Upper lobe of right lung (tissue), 1 donor: Measurements from ENCODE around the gene P3H3. TPM values are rescaled to one million over a fixed set of nuclear protein-coding genes. Genes with fewer than 3 reads are reported as not detected.

ENCODE experiments used
- ATAC-seq: fragments of 200-7000 bp; cut with Tn5 transposase; one replicate; pipeline ENCODE4 v1.9.1; 2020; ENCODE audit warnings: mild to moderate bottlenecking, moderate library complexity
- DNase-seq: peaks from one replicate; pipeline ENCODE4 v3.0.0-alpha.2; 2020
- H3K27ac ChIP-seq: fragments of 200-600 bp; one replicate; pipeline ENCODE4 v1.8.0; 2022
- H3K27me3 ChIP-seq: fragments of 200-600 bp; one replicate; pipeline ENCODE4 v1.8.0; 2022; ENCODE audit warnings: mild to moderate bottlenecking
- H3K36me3 ChIP-seq: fragments of 200-600 bp; one replicate; pipeline ENCODE4 v1.8.0; 2022
- H3K4me1 ChIP-seq: fragments of 200-600 bp; one replicate; pipeline ENCODE4 v1.8.0; 2022
- H3K4me3 ChIP-seq: fragments of 200-600 bp; one replicate; pipeline ENCODE4 v1.8.0; 2022; ENCODE audit warnings: mild to moderate bottlenecking
- H3K9me3 ChIP-seq: fragments of 200-600 bp; one replicate; pipeline ENCODE4 v1.8.0; 2022
- CTCF ChIP-seq: fragments of 200-600 bp; IDR thresholded peaks from one replicate; pipeline ENCODE4 v1.8.0; 2022; ENCODE audit warnings: antibody characterized with exemption
- intact Hi-C: fragments of 100-400 bp; cut with DNase I; formaldehyde crosslinking; loops from one replicate; pipeline ENCODE4 v1.11.0; 2022
- total RNA-seq: library from RNA; stranded (reverse); fragmentation: NEBNext Ultra II Directional; extraction: Animal tissue kit (Norgen Biotek cat#: 25700); gene quantifications from one replicate; pipeline ENCODE4 v1.2.1, GENCODE V29; 2021
- donor health status: DM: no; HTN: yes; CAD: no; lungs with severe emphysema.

Gene P3H3
- total RNA-seq, 1 donor from 2014 or later, result 9.7 TPM

DNA sequence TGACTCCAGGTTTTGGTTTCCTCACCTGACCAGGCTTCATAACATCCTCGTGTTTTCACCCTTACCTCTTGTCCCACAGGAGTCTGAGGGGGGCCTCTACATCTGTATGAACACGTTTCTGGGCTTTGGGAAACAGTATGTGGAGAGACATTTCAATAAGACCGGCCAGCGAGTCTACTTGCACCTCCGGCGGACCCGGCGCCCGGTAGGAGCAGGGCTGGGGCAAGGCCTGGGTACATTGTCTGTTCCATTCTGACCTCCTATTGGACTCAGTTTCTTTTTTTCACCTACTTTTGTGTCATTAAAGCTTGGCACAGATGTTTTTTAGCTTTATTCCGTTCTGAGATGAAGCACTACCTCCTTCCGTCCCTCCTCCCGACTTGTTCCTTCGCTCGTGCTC is 27.1 kb downstream of the P3H3 start:
- Histone ChIP-seq H3K27me3 (no peaks in the 10 kb centered on the region), H3K36me3 (peaks cover 56% of the 10 kb centered on the region), H3K27ac (no peak overlapping the region), H3K4me1 (peaks cover 9% of the 10 kb centered on the region), H3K4me3 (no peak overlapping the region), H3K9me3 (no peaks in the 10 kb centered on the region)
- no peak for ATAC-seq
- TF ChIP-seq CTCF, result no peak
- intact Hi-C loops, result no loop called here
- DNase-seq, result no peak

DNA sequence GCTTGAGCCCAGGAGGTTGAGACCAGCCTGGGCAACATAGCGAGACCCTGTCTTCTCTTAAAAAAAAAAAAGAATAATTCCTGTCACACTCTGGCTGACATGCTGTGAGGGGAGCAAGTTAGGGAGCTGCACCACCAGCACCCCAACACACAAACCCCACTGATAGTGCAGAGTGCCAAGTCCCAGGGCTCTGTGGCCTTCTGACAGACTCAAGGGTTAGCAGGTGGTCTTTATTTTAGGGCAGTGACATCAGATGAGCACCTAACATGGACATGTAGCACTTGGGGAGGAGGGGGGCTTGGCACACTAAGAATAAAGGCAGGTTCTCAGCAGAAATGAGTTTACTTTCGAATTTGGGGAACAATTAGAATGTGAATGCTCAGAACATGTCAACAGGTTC is 30.6 kb downstream of the P3H3 start:
- Histone ChIP-seq H3K4me3 (no peak overlapping the region), H3K9me3 (no peaks in the 10 kb centered on the region), H3K27ac (no peak overlapping the region), H3K4me1 (no peaks in the 10 kb centered on the region), H3K36me3 (peaks cover 90% of the 10 kb centered on the region), H3K27me3 (no peaks in the 10 kb centered on the region)
- no peak for TF ChIP-seq CTCF
- no peak for ATAC-seq
- no peak for DNase-seq
- intact Hi-C loops, result no loop called here

- TF ChIP-seq CTCF, result no peak
- no peak overlapping the region for H3K4me3 ChIP-seq
- no peak for DNase-seq
- intact Hi-C loops, result no loop called here
- H3K27me3 ChIP-seq, result no peaks in the 10 kb centered on the region
- no peak for ATAC-seq
- no peak overlapping the region for H3K27ac ChIP-seq
- H3K36me3 ChIP-seq, result peaks cover 96% of the 10 kb centered on the region
- no peaks in the 10 kb centered on the region for H3K4me1 ChIP-seq
- H3K9me3 ChIP-seq, result no peaks in the 10 kb centered on the region
Observed at GRCh38 chr12:6860116-6860515, 31.9 kb downstream of the P3H3 start.

DNA sequence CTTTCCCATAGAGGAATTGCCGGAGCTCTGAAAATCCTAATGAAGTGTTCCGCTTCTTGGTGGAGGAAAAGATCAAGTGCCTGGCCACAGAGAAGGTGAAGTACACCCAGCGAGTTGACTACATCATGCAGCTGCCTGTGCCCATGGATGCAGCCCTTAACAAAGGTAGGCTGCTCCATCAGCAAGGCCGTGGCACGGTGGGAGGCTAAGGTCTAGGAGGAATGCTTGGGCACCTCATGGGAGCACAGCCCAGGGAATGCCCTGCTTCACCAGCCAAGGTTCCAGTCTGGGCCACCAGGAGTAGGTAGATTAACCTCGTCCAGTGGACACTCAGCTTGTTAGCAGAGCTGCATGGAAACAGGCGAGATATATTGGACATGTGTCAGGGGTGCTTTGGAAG is 32.7 kb downstream of the P3H3 start:
- H3K27ac ChIP-seq, result no peak overlapping the region
- no peaks in the 10 kb centered on the region for H3K9me3 ChIP-seq
- H3K4me3 ChIP-seq, result no peak overlapping the region
- no peak for TF ChIP-seq CTCF
- no peak for DNase-seq
- peaks cover 90% of the 10 kb centered on the region for H3K36me3 ChIP-seq
- no peaks in the 10 kb centered on the region for H3K27me3 ChIP-seq
- no peak for ATAC-seq
- no peaks in the 10 kb centered on the region for H3K4me1 ChIP-seq
- intact Hi-C loops, result no loop called here

- peaks cover 85% of the 10 kb centered on the region for H3K36me3 ChIP-seq
Observed at GRCh38 chr12:6861391-6861790, 33.2 kb downstream of the P3H3 start.

More at GRCh38 chr12:6861391-6861790, 33.2 kb downstream of the P3H3 start:
- Histone ChIP-seq H3K27me3 (no peaks in the 10 kb centered on the region), H3K4me3 (no peak overlapping the region), H3K27ac (no peak overlapping the region), H3K9me3 (no peaks in the 10 kb centered on the region), H3K4me1 (no peaks in the 10 kb centered on the region)
- no peak for ATAC-seq
- intact Hi-C loops, result no loop called here
- no peak for TF ChIP-seq CTCF
- DNase-seq, result no peak
